GM11168 (cell line): ENCODE results near the gene PACRG.

Experiments used
- in situ Hi-C: fragments of 300-500 bp; cut with MboI; formaldehyde crosslinking; loops from one replicate; pipeline ENCODE4 v1.12.0; 2022; ENCODE audit warnings: low sequenced_read_pairs; ENCODE audit not compliant: unreplicated experiment

Gene PACRG

DNA sequence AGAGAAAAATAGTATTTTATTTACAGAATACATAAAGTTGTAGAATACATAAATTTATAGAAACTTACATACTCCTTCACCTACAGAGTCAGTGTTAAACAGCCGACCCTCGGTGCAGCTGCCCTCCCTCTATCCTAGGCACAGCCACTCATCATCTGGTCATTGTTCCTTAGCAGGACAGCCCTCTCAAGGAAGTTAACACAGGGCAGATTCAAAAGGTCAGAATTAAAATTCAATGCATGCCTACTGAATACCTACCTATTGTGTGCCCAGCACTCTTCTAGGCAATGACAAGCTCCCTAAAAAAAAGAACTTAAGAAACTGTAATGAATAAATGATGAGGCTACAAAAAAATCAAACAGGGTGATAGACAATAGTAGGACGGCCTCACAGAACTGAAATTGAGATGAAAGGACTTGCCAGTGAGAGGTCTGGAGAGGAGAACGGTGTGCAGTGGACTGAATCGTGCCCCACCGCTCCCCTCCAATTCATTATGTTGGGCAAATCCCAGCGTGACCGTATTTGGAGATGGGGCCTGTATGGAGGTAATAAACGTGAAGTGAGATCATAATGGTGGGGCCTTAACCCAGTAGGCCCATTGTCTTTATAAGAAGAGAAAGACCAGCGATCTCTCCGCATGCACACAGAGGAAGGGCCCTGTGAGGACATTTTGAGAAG, 326.0 kb downstream of the PACRG start:
- in situ Hi-C loops: no loop called here

GRCh38 chr6:163054641-163055040, 326.9 kb downstream of the PACRG start:
- in situ Hi-C loops: no loop called here

DNA sequence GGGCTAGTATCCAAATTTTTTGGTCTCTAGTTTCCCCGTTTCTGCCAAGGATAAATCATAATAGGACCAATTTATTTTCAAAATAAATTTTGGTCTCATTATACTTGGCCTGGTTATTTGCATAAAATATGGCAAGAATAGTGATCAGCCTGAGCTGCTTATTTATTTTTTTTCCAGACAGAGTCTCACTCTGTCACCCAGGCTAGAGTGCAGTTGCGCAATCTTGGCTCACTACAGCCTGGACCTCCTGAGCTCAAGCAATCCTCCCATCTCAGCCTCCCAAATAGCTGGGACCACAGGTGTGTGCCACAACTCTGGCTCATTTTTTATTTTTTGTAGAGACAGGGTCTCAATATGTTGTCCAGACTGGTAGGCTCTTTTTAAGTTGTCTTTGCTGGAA, 329.5 kb downstream of the PACRG start:
- in situ Hi-C loops: no loop called here

GRCh38 chr6:163062790-163063189, 335.0 kb downstream of the PACRG start:
- in situ Hi-C loops: no loop called here

GRCh38 chr6:163063561-163063960, 335.8 kb downstream of the PACRG start:
- in situ Hi-C loops: no loop called here

- in situ Hi-C loops: no loop called here
These were observed 336.6 kb downstream of the PACRG start for GRCh38 chr6:163064397-163064796.

DNA sequence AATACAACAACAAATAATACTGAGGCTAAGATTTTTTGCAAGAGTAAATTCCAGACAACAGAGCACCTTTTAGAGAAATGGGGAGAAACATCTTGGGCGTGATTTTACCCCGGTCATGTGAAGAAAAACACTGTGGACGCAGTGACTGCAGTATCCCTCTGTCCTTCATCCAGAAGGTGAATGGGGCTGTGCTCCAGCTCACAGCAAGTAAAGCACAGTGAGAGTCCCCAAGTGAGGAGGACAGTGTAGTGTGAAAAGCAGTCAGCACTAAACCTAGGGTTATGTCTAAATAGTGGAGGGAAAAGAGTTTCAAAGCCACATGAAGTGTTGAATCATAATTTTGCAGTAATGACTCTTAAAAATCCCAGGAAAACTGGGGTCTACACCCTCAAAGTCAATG, 338.4 kb downstream of the PACRG start:
- in situ Hi-C loops: no loop called here

DNA sequence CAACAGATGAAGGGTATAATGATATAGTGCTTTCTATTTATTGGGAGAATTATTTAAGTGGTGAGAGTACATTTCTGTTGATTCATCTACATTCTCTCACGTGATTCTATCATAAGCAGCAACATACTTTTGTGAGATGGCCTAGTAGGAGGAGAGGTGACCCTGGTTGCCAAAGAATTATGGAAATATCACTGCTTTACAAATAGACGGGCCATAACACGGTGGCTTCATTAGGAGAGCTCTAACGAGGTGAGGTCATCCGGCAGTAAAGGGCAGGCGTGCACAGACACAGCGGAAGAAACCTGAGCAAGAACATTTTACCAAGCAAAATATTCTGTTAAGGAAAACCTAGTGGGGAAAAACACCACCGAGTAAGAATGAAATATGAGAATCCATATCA, 349.4 kb downstream of the PACRG start:
- in situ Hi-C loops: no loop called here

DNA sequence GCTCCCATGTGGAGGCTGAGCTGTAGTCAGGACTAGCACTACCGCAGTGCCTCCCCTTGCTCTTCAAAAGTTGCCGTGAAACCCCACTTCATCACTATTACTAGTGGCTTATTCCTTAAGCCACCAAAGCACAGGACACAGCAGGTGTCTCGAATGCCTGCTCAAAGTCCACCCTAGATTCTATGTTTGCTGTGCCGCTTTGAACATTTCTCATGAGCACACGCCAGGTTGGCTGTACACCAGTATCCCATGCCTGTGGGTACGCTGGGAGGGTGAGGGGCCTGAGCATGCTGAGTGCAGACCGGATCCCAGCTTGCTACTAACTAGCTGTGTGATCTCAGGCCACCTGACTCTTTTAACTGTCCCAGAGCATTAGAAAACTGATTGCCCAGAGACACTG, 350.9 kb downstream of the PACRG start:
- in situ Hi-C loops: no loop called here

DNA sequence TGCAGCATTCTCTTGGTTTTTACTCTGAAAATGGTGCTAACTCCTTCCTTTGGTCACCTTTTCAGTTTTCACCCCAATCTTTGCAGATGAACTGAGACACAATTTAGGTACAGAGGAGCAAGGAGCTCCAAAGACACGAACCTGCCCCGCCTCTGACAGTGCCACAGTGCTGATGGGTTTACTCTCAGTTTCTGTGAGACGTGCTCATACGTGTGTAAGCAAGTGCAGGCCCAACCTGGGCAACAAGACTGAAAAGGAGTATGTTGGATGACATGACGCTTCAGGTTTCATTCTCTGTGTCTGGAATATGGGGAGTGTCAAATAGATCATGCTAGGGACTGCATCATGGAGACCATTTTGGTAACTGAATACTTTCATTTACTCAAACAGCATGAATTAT, 352.5 kb downstream of the PACRG start:
- in situ Hi-C loops: no loop called here

DNA sequence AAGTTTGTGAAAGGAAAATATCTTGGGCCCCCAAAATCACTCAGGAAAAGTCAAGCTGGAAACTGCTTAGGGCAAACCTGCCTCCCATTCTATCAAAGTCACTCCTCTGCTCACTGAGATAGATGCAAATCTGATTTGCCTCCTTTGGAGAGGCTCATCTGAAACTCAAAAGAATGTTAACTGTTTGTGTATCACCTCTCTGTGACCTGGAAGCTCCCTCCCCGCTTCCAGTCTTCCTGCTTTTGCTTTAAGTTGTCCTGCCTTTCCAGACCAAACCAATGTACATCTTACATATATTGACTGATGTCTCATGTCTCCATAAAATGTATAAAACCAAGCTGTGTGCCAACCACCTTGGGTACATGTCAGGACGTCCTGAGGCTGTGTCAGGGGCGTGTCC, 355.4 kb downstream of the PACRG start:
- in situ Hi-C loops: no loop called here

DNA sequence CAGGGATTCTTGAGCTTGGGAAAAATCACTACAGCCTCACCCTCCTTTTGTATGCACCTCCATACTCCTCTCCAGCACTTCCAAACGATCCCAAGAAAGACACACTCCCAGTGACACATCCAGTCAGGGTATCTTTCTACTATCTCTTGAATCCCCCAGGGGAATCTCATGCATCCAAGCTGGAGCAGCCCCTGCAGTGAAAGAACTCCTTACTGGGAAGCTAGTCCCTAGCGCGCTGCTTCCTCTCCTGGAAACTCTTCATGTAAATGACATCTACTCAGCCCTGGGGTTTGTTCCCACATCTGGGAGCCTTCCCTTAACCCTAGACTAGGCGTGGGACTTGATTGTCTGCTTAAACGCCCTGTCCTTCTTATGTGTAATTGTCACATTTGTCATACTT, 357.7 kb downstream of the PACRG start:
- in situ Hi-C loops: no loop called here

DNA sequence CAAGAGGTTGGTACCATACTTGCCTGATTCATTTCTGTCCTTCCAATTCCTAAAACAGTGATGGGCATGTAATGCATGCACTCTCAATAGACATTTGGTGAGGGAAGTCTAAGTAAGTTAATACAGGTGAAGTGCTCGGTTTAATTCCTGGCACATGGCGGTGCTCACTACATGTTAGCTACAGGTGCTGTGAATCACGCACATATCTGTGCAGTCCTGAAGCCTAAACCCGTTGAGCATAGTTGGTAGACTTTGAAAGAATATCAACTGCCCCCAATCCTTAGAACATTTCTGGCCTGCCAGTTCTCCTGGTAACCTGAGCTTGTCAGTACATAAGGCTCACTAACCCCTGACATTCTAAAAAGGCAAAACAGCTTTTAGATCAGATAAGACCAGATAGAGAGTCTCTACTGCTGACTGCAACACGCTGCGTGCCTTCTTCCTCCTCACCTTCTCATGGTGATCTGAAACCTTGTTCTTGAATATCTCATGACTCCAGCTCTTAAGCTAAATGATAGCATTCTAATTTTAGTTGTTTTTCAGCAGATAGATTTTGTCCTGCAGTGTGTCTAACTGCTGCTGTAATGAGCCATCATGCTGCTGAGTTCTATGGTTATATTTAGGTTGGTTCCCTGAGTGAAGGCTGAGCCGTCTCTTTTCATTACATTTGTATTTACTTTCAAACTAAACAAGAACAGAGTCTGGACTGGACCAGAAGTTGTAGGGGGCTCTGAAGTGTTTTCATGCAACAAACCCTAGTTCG, 358.3 kb downstream of the PACRG start:
- in situ Hi-C loops: no loop called here

DNA sequence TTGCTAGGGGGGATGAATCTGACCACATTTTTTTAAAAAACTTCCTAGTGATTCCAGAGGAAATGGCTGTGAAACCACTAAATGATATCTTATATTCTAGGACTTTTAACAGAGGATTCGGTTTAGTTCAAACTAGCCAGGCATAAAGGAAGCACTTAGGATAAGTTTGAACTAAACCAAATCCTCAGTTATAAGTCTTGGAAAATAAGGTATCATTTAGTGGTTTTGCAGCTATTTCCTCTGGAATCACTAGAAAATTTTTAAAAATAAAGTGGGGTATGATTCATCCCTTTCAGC, 358.8 kb downstream of the PACRG start:
- in situ Hi-C loops: no loop called here

GRCh38 chr6:163087981-163088380, 360.2 kb downstream of the PACRG start:
- in situ Hi-C loops: no loop called here

GRCh38 chr6:163092876-163093275, 365.1 kb downstream of the PACRG start:
- in situ Hi-C loops: no loop called here

GRCh38 chr6:163094881-163095280, 367.1 kb downstream of the PACRG start:
- in situ Hi-C loops: no loop called here

- in situ Hi-C loops: no loop called here
These were observed 367.6 kb downstream of the PACRG start for GRCh38 chr6:163095401-163095800.

DNA sequence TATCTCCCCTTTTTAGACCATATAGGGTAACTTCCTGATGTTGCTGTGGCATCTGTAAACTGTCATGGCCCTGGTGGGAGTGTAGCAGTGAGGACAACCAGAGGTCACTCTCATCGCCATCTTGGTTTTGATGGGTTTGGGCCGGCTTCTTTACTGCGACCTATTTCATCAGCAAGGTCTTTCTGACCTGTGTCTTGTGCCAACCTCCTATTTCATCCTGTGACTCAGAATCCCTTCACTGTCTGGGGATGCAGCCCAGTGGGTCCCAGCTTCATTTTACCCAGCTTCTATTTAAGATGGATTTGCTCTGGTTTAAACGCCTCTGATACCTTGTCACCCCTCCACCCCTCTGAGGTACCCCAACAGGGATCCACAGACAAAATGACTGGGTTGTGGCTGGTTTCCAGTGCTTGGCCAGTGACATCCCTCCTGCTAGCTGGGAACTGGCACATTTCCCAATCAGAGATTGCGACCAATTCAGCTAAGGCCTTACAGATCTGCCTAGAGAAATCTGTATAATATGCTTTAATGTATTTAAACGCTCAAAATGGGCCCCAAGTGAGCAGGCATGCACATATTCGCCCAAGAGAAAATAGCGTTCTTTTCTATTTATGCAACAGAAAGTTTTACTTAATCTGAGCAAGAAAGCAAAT, 371.2 kb downstream of the PACRG start:
- in situ Hi-C loops: no loop called here

GRCh38 chr6:163099621-163100171, 371.9 kb downstream of the PACRG start:
- in situ Hi-C loops: no loop called here

- in situ Hi-C loops: no loop called here
These were observed 372.5 kb downstream of the PACRG start for GRCh38 chr6:163100259-163100658.
